Measurements from ENCODE around the gene RNF167. TPM values are rescaled to one million over a fixed set of nuclear protein-coding genes. Genes with fewer than 3 reads are reported as not detected.

The RNF167 gene
- total RNA-seq, 4 donors from 2014 or later: 42.3 to 57.4 (median 54.2) TPM

GRCh38 chr17:4969047-4969550 lies 29.0 kb downstream of the RNF167 start:
- H3K4me1 ChIP-seq: peaks cover 21 to 41% (median 25%) of the 10 kb centered on the region in 3 donors
- no peak for TF ChIP-seq POLR2A (IDR thresholded peaks at IDR 0.05)
- TF ChIP-seq CTCF (IDR thresholded peaks at IDR 0.05): no peak
- H3K27ac ChIP-seq: peak overlapping the region; percentile 83 to 99 (median 98)
- no peaks in the 10 kb centered on the region for H3K9me3 ChIP-seq
- no peaks in the 10 kb centered on the region for H3K27me3 ChIP-seq
- 71 to 78% methylated on average over 8 to 12 of the region's 15 CpGs for WGBS, 2 donors
- no peak for DNase-seq
- intact Hi-C loops (cut with DNase I): no loop called here
- peak overlapping the region in 3 of 4 donors; percentile 69 to 84 (median 73) for H3K4me3 ChIP-seq
- peaks cover 7 to 47% (median 23%) of the 10 kb centered on the region in 3 donors for H3K36me3 ChIP-seq

- no peak for TF ChIP-seq POLR2A (IDR thresholded peaks at IDR 0.05)
- no peak for TF ChIP-seq CTCF (IDR thresholded peaks at IDR 0.05)
- WGBS, 2 donors: 79 to 87% methylated on average over 13 of the region's 16 CpGs
- H3K27ac ChIP-seq: peak overlapping the region; percentile 3 to 99 (median 98)
- no peaks in the 10 kb centered on the region for H3K9me3 ChIP-seq
- peaks cover 21 to 41% (median 25%) of the 10 kb centered on the region in 3 donors for H3K4me1 ChIP-seq
- no peak for DNase-seq
- intact Hi-C loops (cut with DNase I): no loop called here
- peak overlapping the region in 1 of 4 donors; percentile 84 for H3K4me3 ChIP-seq
- H3K27me3 ChIP-seq: no peaks in the 10 kb centered on the region
- peaks cover 10 to 52% (median 26%) of the 10 kb centered on the region in 3 donors for H3K36me3 ChIP-seq
These were observed 29.6 kb downstream of the RNF167 start for GRCh38 chr17:4969551-4970173.

GRCh38 chr17:4970273-4970672 lies 30.2 kb downstream of the RNF167 start:
- DNase-seq: no peak
- H3K4me3 ChIP-seq: no peak overlapping the region
- intact Hi-C loops (cut with DNase I): no loop called here
- TF ChIP-seq POLR2A (IDR thresholded peaks at IDR 0.05): no peak
- TF ChIP-seq CTCF (IDR thresholded peaks at IDR 0.05): no peak
- H3K27me3 ChIP-seq: no peaks in the 10 kb centered on the region
- peak overlapping the region in 2 of 4 donors; percentile 98 to 99 for H3K27ac ChIP-seq
- H3K4me1 ChIP-seq: peaks cover 21 to 39% (median 25%) of the 10 kb centered on the region in 3 donors
- 83 to 97% methylated on average over 7 of the region's 8 CpGs for WGBS, 2 donors
- no peaks in the 10 kb centered on the region for H3K9me3 ChIP-seq
- peaks cover 10 to 59% (median 26%) of the 10 kb centered on the region in 3 donors for H3K36me3 ChIP-seq

- Histone ChIP-seq H3K27ac (peak overlapping the region in 1 of 4 donors; percentile 23), H3K4me1 (peaks cover 13 to 24% (median 14%) of the 10 kb centered on the region in 3 donors), H3K4me3 (no peak overlapping the region), H3K27me3 (no peaks in the 10 kb centered on the region), H3K9me3 (no peaks in the 10 kb centered on the region), H3K36me3 (peaks cover 14 to 74% (median 29%) of the 10 kb centered on the region in 3 donors)
- no peak for TF ChIP-seq POLR2A (IDR thresholded peaks at IDR 0.05)
- TF ChIP-seq CTCF (IDR thresholded peaks at IDR 0.05): no peak
- 78 to 88% methylated on average over 6 of the region's 6 CpGs for WGBS, 2 donors
- DNase-seq: no peak
- intact Hi-C loops (cut with DNase I): no loop called here
These were observed 31.8 kb downstream of the RNF167 start for GRCh38 chr17:4971826-4972225.

GRCh38 chr17:4972322-4972721 lies 32.3 kb downstream of the RNF167 start:
- no peak overlapping the region for H3K4me3 ChIP-seq
- TF ChIP-seq CTCF (IDR thresholded peaks at IDR 0.05): no peak
- no peak for TF ChIP-seq POLR2A (IDR thresholded peaks at IDR 0.05)
- peaks cover 16 to 79% (median 32%) of the 10 kb centered on the region in 3 donors for H3K36me3 ChIP-seq
- WGBS, 2 donors: 91 to 93% methylated on average over 12 of the region's 12 CpGs
- H3K27me3 ChIP-seq: no peaks in the 10 kb centered on the region
- DNase-seq: no peak
- H3K4me1 ChIP-seq: peaks cover 13 to 23% (median 14%) of the 10 kb centered on the region in 3 donors
- H3K27ac ChIP-seq: peak overlapping the region in 1 of 4 donors; percentile 23
- no peaks in the 10 kb centered on the region for H3K9me3 ChIP-seq
- intact Hi-C loops (cut with DNase I): no loop called here

Data from esophagus squamous epithelium (tissue), 5 donors.